ENCODE measurements around the gene FILIP1.
"Not testable (repeated sequence)": the region's sequence is repeated elsewhere in the genome, so short reads cannot be mapped to it uniquely, and the experiment has no call there.

The FILIP1 gene

DNA sequence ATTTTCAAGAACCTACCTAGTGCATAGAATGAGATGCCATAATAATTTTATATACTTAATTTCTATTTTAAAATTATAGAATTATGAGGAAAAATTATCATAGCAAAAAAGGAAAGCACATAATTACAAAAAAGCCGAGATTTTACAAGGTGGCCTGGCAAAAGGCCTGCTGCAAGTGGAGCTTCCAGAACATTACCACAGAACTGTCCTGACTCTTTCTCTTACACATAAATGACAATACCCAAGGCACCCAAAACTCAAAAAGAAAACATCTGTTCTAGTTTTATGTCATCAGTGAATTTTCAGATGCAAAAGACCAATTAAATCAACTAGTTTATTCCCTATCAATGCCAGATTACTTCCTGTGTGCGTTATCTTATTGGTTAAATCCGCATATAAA, 74.2 kb downstream of the FILIP1 start:
- DNase-seq = no peak

DNA sequence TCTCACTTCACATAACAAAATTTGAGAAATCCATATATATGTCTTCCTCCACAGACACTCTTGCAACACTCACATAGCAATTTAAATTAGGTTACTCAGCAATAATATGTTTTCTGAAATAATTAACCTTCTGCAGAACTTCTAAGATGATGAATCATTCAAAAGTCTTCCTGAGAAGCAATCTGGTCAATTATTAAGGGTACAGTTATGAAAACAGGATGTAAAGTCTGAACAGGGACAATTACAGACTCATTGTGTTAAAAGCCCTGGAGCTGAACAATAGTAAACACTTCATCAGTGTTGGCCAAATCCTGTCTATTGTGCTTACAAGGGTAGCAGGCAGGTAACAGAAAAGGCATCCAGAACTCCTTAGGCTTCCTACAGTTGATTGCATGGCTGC, 75.4 kb downstream of the FILIP1 start:
- no peak for DNase-seq

GRCh38 chr6:75416443-75416842, 77.2 kb downstream of the FILIP1 start:
- DNase-seq = no peak

DNA sequence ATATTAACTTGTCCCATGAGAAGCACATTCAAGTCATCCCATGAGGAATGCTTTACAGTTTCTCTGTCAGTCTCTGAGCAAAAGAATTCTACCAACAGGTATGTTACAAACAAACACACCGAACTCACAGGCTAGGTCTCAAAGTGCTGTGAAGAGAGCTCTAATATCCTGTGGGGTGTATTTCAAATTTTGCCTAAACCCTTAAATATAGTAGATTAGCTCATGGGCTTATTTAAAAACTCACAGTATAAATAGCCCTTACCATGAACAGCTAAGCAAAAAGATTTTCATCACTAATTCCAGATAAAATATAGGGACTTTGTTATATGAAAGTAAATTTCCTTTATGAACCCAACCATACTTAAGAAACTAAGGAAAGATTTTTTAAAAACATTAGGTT, 77.8 kb downstream of the FILIP1 start:
- DNase-seq = no peak

DNA sequence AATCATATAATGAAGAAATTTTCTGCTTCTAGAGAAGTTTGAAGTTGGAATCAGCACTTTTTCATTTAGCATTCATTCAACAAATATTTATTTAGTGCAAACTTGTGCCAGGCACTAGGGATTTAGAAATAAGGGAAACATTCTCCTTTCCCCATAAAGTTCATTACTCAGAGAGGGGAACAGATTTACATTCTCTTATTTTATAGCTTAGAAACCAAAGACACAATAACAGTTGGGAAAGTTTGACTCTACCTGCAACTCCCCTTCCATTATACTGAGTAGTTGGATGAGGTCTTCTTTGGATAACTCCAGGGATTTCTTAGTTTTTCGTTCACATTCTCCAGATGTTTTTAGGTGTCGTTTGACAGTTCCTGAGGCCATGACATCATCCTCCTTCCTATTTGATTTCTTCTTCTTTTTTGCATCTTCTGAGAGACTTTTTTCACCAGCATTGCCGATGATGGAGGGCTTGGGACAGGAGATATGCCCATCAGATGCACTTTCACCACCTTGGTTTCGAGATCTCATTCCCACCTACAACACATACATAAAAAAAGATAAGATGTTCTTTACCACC, 79.1 kb downstream of the FILIP1 start:
- DNase-seq = no peak

- DNase-seq = no peak
These were observed 80.5 kb downstream of the FILIP1 start for GRCh38 chr6:75412969-75413662.

GRCh38 chr6:75410564-75410963, 83.0 kb downstream of the FILIP1 start:
- DNase-seq = not testable (repeated sequence)

DNA sequence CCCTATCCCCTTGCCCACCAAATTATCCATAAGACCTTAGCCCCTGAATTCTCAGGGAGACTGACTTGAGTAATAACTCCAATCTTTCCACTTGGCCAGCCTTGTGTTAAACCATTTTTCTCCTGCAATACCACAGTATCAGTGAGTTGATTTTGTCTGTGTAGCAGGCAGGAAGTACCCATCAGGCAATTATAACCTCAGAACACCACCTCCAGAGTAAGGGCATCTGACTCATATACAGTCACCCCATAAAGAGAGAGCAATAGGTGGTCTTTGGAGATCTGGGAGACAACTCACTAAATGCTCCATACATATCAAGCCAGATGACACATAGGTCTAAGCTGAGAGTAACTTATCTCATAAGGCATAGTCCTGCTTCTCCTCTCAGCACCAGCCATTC, 83.7 kb downstream of the FILIP1 start:
- DNase-seq = no peak

- no peak for DNase-seq
These were observed 84.3 kb downstream of the FILIP1 start for GRCh38 chr6:75409286-75409685.

DNA sequence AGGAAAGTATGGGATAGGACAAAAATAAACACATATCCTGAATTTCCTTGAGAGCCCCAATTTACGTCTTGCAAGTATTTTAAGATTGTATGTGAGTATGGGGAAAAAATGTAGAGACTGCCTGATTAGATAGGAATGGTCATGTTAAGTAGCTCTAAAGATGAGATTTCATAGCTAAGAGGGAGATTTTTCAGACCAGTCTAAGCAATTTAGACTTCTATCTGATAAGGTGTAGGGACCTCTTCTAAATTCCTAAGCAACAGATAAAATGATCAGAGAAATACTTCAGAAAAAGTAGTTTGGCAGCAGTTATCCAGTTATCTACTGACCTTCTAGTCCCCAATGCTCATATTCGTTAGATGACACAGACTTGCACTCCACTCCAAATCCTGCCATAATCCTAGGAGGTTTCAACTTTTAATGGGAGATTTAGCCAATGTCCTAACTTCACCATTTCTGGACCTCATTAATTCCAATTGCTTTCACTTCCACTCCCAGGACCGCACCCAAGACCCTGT, 90.0 kb downstream of the FILIP1 start:
- DNase-seq = no peak

GRCh38 chr6:75402296-75402695, 91.3 kb downstream of the FILIP1 start:
- DNase-seq = no peak

GRCh38 chr6:75397656-75398465, 95.7 kb downstream of the FILIP1 start:
- no peak for DNase-seq

GRCh38 chr6:75397171-75397570, 96.4 kb downstream of the FILIP1 start:
- no peak for DNase-seq

- no peak for DNase-seq
These were observed 97.4 kb downstream of the FILIP1 start for GRCh38 chr6:75396005-75396800.

- no peak for DNase-seq
These were observed 99.8 kb downstream of the FILIP1 start for GRCh38 chr6:75393806-75394205.

- no peak for DNase-seq
These were observed 102.3 kb downstream of the FILIP1 start for GRCh38 chr6:75391276-75391675.

- no peak for DNase-seq
These were observed 107.4 kb downstream of the FILIP1 start for GRCh38 chr6:75386050-75386770.

GRCh38 chr6:75384116-75384515, 109.5 kb downstream of the FILIP1 start:
- DNase-seq = no peak

DNA sequence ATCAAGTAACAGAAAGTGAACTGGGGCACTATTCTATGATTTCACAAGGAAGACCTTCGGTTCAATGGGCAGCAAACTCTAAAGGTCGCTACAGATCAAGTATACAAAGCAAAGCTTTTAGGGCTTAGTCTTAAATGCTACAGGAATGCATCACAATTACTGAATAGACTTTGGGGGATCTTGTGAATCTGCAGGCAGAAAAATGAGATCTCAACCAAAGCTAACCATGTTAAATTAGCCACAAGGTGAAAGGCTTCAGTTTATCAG, 111.0 kb downstream of the FILIP1 start:
- no peak for DNase-seq

DNA sequence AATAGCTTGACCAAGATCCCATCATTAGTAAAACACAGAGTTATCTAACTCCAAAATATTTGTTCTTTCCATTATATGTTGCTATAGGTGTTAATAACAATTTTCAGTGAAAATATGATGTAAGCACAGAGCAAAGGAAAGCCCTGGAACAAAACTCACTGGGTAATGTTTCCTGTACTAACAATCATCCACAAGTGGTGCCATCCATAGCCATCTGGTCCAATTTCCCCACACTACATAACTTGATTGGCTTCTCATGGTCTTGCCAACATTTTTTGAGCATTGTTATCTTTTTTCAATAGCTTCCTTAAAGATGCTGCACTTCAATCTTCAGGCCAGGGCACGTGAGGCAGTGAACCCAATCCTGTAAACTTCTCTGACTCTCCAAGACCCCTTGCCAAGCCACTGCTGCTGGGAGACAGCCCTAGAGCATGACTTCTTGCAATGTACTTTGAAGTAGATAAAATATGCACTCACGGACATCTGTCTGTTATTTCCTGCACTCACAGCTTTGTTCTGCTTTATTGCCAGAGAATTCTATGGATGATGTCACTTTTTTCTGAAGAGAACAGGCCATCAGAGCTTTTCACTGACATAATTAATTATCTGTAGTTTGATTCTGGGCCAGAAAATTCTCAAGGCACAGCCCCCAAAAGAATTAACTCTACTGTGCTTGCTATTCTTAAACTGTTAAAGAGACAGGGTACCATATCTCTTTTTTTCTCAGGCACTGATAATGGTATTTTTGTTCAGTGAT, 111.5 kb downstream of the FILIP1 start:
- no peak for DNase-seq

DNA sequence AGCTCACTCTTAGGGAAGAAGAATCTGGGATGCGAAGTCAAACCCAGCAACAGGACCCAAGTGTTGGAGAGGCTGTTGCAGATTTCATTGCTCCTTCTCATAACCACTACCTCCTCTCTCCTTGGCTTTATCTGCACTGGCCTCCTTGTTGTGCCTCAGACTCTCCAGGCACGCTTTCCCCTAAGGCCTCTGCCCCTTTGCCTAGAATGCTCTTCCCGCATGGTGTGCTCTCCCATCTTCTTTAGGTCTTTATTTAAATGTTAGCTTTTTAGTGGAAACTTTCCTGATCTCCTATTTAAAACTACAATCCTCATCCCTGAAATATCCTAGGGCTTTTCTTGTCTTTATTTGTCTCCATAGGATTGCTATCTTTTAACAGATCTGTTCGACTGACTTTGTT, 114.1 kb downstream of the FILIP1 start:
- DNase-seq = no peak

- no peak for DNase-seq
These were observed 115.5 kb downstream of the FILIP1 start for GRCh38 chr6:75378101-75378500.

All from activated T-cell treated with anti-CD3 and anti-CD28 coated beads, Interleukin-2, amount 50 U/mL, for 1 hour (primary cell).